Activated CD8-positive, alpha-beta T cell treated with anti-CD3 and anti-CD28 coated beads for 36 hours (primary cell): ENCODE results near the gene AGRN. TPM values are rescaled to one million over a fixed set of nuclear protein-coding genes. Genes with fewer than 3 reads are reported as not detected.
A peak's percentile ranks its signal among the peaks of the same experiment; 100 is the strongest.
"Not testable (repeated sequence)": the region's sequence is repeated elsewhere in the genome, so short reads cannot be mapped to it uniquely, and the experiment has no call there.

Experiments
- ATAC-seq: fragments of 200-7000 bp; cut with Tn5 transposase; one replicate; pipeline ENCODE4 v1.10.0; 2021; ENCODE audit warnings: mild to moderate bottlenecking, moderate library complexity
- CTCF ChIA-PET: fragments of 350-600 bp; sonication (Branson Sonifier 250); formaldehyde crosslinking; loops from one replicate; lab custom pipeline; 2021; ENCODE audit warnings: antibody characterized with exemption; lab: Charles Lee
- POLR2A ChIA-PET: fragments of 350-600 bp; sonication (Branson Sonifier 250); formaldehyde crosslinking; loops from one replicate; lab custom pipeline; 2021; ENCODE audit warnings: antibody characterized with exemption; lab: Charles Lee
- DNase-seq: peaks from one replicate; pipeline ENCODE4 v3.0.0-alpha.2; 2020
- H3K27ac Mint-ChIP-seq: one replicate; pipeline ENCODE4 v1.8.0; 2021; ENCODE audit warnings: mild to moderate bottlenecking, mixed read lengths
- H3K27me3 Mint-ChIP-seq: one replicate; pipeline ENCODE4 v1.8.0; 2021; ENCODE audit warnings: mixed read lengths
- H3K36me3 Mint-ChIP-seq: one replicate; pipeline ENCODE4 v1.8.0; 2021; ENCODE audit warnings: low read depth, mixed read lengths
- H3K4me1 Mint-ChIP-seq: one replicate; pipeline ENCODE4 v1.8.0; 2021; ENCODE audit warnings: low read depth, mixed read lengths
- H3K4me3 Mint-ChIP-seq: one replicate; pipeline ENCODE4 v1.8.0; 2021; ENCODE audit warnings: mild to moderate bottlenecking, moderate library complexity, mixed read lengths
- H3K9me3 Mint-ChIP-seq: one replicate; pipeline ENCODE4 v1.8.0; 2021; ENCODE audit warnings: mixed read lengths
- intact Hi-C: fragments of 100-400 bp; cut with micrococcal nuclease; formaldehyde crosslinking; loops from one replicate; pipeline ENCODE4 v1.10.0; 2022
- total RNA-seq, 2 experiments: library from RNA; stranded (reverse); gene quantifications; one replicate each; pipeline ENCODE4 v1.2.3, GENCODE V29; 2021
- TF ChIP-seq, protein P1 (sequence below): fragments of 200-600 bp; IDR thresholded peaks from one replicate; pipeline ENCODE4 v1.8.0; 2022; ENCODE audit warnings: antibody characterized with exemption, mild to moderate bottlenecking

The AGRN gene
- total RNA-seq, 2 experiments from 2014 or later: 64.9 to 68.0 TPM

DNA sequence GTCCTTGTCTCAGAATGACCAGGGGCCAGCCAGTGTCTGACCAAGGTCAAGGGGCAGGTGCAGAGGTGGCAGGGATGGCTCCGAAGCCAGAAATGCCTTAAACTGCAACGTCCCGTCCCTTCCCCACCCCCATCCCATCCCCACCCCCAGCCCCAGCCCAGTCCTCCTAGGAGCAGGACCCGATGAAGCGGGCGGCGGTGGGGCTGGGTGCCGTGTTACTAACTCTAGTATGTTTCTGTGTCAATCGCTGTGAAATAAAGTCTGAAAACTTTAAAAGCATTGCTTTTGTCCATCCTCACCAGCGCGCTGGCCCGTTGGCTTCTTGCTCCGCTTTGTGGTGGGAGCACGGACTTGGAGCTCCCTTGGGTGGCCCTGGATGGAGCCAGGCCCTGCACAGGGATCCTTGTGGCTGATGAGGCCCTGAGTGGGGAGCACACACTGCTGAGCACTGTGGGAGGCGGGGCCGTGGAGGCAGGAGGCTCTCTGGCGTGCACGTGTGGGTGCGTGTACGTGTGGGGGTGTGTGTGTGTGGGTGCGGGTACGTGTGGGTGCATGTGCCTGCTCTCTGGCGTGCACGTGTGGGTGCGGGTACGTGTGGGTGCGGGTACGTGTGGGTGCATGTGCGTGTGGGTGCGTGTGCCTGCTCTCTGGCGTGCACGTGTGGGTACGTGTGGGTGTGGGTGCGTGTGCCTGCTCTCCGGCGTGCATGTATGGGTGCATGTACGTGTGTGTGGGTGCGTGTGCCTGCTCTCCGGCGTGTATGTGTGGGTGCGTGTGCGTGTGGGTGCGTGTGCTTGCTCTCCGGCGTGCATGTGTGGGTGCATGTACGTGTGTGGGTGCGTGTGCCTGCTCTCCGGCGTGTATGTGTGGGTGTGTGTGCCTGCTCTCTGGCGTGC, 36.2 kb downstream of the AGRN start:
- ATAC-seq (no peak), DNase-seq (no peak)
- Mint-ChIP-seq H3K27ac (no peak overlapping the region), H3K9me3 (no peaks in the 10 kb centered on the region), H3K4me1 (peaks cover 12% of the 10 kb centered on the region), H3K36me3 (peaks cover 9% of the 10 kb centered on the region), H3K4me3 (no peak overlapping the region), H3K27me3 (peaks cover 24% of the 10 kb centered on the region)
- ChIA-PET POLR2A (interaction anchor here (1.1 kb wide), 1 partner anchor 8 kb away, joined by 4 read pairs; no protein-coding TSS in a partner anchor), CTCF (interaction anchor here (1.1 kb wide), 1 partner anchor 13 kb away, joined by 3 read pairs; no protein-coding TSS in a partner anchor)
- intact Hi-C loops: no loop called here
- TF ChIP-seq, protein P1, sequence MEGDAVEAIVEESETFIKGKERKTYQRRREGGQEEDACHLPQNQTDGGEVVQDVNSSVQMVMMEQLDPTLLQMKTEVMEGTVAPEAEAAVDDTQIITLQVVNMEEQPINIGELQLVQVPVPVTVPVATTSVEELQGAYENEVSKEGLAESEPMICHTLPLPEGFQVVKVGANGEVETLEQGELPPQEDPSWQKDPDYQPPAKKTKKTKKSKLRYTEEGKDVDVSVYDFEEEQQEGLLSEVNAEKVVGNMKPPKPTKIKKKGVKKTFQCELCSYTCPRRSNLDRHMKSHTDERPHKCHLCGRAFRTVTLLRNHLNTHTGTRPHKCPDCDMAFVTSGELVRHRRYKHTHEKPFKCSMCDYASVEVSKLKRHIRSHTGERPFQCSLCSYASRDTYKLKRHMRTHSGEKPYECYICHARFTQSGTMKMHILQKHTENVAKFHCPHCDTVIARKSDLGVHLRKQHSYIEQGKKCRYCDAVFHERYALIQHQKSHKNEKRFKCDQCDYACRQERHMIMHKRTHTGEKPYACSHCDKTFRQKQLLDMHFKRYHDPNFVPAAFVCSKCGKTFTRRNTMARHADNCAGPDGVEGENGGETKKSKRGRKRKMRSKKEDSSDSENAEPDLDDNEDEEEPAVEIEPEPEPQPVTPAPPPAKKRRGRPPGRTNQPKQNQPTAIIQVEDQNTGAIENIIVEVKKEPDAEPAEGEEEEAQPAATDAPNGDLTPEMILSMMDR: no peak

DNA sequence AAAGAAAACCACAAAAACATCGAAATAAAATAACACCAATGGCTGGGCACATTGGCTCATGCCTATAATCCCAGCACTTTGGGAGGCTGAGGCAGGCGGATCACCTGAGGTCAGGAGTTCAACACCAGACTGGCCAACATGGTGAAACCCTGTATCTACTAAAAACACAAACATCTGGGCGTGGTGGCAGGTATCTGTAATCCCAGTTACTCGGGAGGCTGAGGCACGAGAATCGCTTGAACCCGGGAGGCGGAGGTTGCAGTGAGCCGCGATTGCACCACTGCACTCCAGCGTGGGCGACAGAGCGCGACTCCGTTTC, 37.8 kb downstream of the AGRN start:
- CTCF ChIA-PET, DNase-seq, intact Hi-C loops, H3K9me3 Mint-ChIP-seq, H3K27ac Mint-ChIP-seq, ATAC-seq: not testable (repeated sequence)
- peaks cover 18% of the 10 kb centered on the region for H3K4me1 Mint-ChIP-seq
- peak overlapping the region; percentile 75 for H3K4me3 Mint-ChIP-seq
- peaks cover 22% of the 10 kb centered on the region for H3K36me3 Mint-ChIP-seq
- POLR2A ChIA-PET: interaction anchor here (0.6 kb wide), 1 partner anchor 64 kb away, joined by 3 read pairs; no protein-coding TSS in a partner anchor
- H3K27me3 Mint-ChIP-seq: peaks cover 24% of the 10 kb centered on the region

DNA sequence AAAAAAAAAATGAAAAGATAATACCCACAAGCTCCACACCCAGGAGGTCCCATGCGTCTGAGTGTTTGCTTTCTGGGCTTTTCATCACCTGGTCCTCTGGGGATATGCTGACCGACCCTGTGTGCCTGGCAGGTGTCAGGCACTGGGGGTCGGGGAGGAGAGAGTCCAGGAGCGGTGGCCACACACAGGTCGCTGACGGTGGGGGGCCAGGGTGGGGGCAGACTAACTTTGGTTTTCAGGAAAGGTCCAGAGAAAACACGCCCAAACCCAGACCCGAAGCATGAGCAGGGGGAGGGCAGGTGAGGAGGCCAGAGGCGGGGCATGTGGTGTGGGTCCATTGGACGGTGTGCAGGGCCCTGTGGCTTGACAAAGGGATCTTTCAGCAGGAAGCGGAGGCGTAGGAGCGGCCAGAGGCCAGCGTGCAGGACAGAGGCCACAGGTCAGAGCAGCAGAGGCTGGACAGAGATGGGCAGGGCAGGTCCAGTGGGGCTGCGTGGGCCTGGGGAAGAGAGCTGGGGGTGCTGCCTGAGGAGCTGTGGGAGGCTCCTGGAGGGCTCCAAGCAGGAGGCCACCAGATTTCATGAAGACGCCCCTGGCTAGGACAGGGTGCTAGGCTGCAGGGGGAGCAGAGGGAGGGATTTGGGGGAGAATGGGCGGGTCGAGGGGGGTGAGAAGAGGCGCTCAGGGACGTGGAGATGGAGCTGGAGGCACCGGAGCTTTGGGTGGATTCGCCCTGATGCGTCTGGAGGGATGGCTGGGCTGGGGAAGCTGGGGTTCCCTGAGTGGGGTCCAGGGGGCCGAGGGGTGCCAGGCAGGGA, 38.4 kb downstream of the AGRN start:
- H3K27ac Mint-ChIP-seq: peak overlapping the region; percentile 13
- H3K4me1 Mint-ChIP-seq: peaks cover 24% of the 10 kb centered on the region
- TF ChIP-seq, protein P1: no peak
- ATAC-seq (no peak), DNase-seq (no peak)
- ChIA-PET CTCF (interaction anchor here (0.9 to 1.5 kb wide), 11 partner anchors 9 to 75 kb away, joined by 3 to 9 read pairs (median 3); partner anchors contain the start of gene ISG15), POLR2A (interaction anchor here (0.6 to 3.2 kb wide), 4 partner anchors 14 to 64 kb away, joined by 3 to 24 read pairs (median 4); partner anchors contain the start of gene ISG15)
- H3K4me3 Mint-ChIP-seq: peak overlapping the region; percentile 75
- H3K9me3 Mint-ChIP-seq: no peaks in the 10 kb centered on the region
- intact Hi-C loops: no loop called here
- H3K36me3 Mint-ChIP-seq: peaks cover 27% of the 10 kb centered on the region
- H3K27me3 Mint-ChIP-seq: peaks cover 24% of the 10 kb centered on the region

DNA sequence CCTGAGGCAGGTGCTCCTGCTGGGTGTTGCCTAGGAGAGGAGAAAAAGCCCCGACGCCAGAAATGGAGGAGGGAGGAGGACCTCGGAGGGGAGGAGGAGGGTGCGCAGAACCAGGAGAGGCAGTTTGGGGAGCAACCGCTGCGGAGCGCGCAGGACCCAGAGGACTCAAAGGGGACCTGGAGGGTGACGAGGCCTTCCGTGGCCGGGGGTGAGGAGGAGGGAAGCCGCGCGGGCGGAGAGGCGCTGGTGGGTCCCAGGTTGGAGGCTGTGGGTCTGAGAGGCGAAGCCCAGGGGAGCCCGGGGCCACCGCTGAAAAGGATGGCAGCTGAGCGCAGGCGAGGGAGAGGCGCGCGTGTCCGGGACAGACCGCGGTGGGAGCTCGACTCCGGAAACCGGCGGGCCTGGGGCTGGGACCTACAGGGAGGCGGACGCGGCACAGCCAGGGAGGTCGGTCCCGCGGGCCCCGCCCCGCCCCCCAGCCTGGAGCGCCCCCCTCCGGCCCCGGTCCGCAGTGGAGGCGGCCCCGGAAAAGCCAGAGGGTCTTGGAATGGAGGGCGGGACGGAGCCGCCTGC, 39.1 kb downstream of the AGRN start:
- CTCF ChIA-PET: interaction anchor here (0.9 to 1.5 kb wide), 11 partner anchors 10 to 76 kb away, joined by 3 to 9 read pairs (median 3); partner anchors contain the start of gene ISG15
- Mint-ChIP-seq H3K27ac (peak overlapping the region; percentile 13), H3K36me3 (peaks cover 29% of the 10 kb centered on the region), H3K4me1 (peaks cover 26% of the 10 kb centered on the region), H3K4me3 (peak overlapping the region; percentile 75), H3K27me3 (peaks cover 24% of the 10 kb centered on the region), H3K9me3 (no peaks in the 10 kb centered on the region)
- ATAC-seq (peak; percentile 43), DNase-seq (peak; percentile 68)
- intact Hi-C loops: no loop called here
- TF ChIP-seq, protein P1: peak; percentile 72
- POLR2A ChIA-PET: interaction anchor here (0.7 to 3.2 kb wide), 7 partner anchors 14 to 92 kb away, joined by 3 to 24 read pairs (median 4); partner anchors contain the start of gene ISG15
